Endothelial cell (in vitro differentiated cells): ENCODE results near the gene SMARCA5. TPM values are rescaled to one million over a fixed set of nuclear protein-coding genes. Genes with fewer than 3 reads are reported as not detected.

Experiments used
- DNase-seq: peaks from one replicate; pipeline ENCODE4 v3.0.0; 2021; ENCODE audit warnings: low spot score
- H3K27ac Mint-ChIP-seq: one replicate; pipeline ENCODE4 v1.8.0; 2021; ENCODE audit warnings: mixed read lengths, inconsistent platforms; ENCODE audit not compliant: unreplicated experiment
- H3K27me3 Mint-ChIP-seq: one replicate; pipeline ENCODE4 v1.8.0; 2021; ENCODE audit warnings: mild to moderate bottlenecking, moderate library complexity, mixed read lengths, inconsistent platforms; ENCODE audit not compliant: unreplicated experiment
- H3K36me3 Mint-ChIP-seq: one replicate; pipeline ENCODE4 v1.8.0; 2021; ENCODE audit warnings: mild to moderate bottlenecking, low read depth, mixed read lengths, inconsistent platforms; ENCODE audit not compliant: unreplicated experiment
- H3K4me1 Mint-ChIP-seq: one replicate; pipeline ENCODE4 v1.8.0; 2021; ENCODE audit warnings: mild to moderate bottlenecking, mixed read lengths, inconsistent platforms; ENCODE audit not compliant: unreplicated experiment
- H3K4me3 Mint-ChIP-seq: one replicate; pipeline ENCODE4 v1.8.0; 2021; ENCODE audit warnings: mild to moderate bottlenecking, mixed read lengths, inconsistent platforms; ENCODE audit not compliant: unreplicated experiment
- H3K9me3 Mint-ChIP-seq: one replicate; pipeline ENCODE4 v1.8.0; 2021; ENCODE audit warnings: mixed read lengths, inconsistent platforms; ENCODE audit not compliant: unreplicated experiment
- total RNA-seq: library from RNA; stranded (reverse); fragmentation: NEBNext Ultra II Directional; extraction: Animal tissue kit (Norgen Biotek cat#: 25700); gene quantifications from one replicate; pipeline ENCODE4 v1.2.1, GENCODE V29; 2021; ENCODE audit not compliant: unreplicated experiment
- TF ChIP-seq, protein P1 (sequence below): fragments of 200-600 bp; sonication (generic); IDR thresholded peaks from one replicate; pipeline ENCODE4 v1.5.0; 2021; ENCODE audit warnings: antibody characterized with exemption; ENCODE audit not compliant: unreplicated experiment

The SMARCA5 gene
- total RNA-seq, 1 donor from 2014 or later, result 69.8 TPM

DNA sequence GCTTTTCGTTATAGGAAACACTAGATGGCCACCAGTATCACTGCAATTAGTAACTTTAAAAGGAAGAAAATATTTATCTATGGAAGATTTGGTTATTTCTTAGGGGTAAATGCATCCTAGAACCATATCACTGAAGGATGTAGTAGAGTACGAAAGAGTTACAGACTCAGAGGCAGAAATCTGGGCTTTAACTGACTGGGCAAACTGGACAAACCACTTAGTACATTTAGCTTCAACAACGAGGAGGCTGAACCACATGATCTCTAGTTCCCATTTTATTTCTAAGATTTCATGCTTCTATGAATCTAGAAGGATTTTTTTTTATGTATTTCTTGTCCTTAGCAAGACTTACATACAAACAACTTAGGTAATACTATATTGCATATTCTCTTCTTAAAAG lies 93.0 kb downstream of the SMARCA5 start:
- Mint-ChIP-seq H3K4me1 (no peaks in the 10 kb centered on the region), H3K4me3 (no peak overlapping the region), H3K9me3 (no peaks in the 10 kb centered on the region), H3K27ac (no peak overlapping the region), H3K27me3 (no peaks in the 10 kb centered on the region), H3K36me3 (no peaks in the 10 kb centered on the region)
- DNase-seq, result no peak
- TF ChIP-seq, protein P1, sequence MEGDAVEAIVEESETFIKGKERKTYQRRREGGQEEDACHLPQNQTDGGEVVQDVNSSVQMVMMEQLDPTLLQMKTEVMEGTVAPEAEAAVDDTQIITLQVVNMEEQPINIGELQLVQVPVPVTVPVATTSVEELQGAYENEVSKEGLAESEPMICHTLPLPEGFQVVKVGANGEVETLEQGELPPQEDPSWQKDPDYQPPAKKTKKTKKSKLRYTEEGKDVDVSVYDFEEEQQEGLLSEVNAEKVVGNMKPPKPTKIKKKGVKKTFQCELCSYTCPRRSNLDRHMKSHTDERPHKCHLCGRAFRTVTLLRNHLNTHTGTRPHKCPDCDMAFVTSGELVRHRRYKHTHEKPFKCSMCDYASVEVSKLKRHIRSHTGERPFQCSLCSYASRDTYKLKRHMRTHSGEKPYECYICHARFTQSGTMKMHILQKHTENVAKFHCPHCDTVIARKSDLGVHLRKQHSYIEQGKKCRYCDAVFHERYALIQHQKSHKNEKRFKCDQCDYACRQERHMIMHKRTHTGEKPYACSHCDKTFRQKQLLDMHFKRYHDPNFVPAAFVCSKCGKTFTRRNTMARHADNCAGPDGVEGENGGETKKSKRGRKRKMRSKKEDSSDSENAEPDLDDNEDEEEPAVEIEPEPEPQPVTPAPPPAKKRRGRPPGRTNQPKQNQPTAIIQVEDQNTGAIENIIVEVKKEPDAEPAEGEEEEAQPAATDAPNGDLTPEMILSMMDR, result no peak

Other genes starting within 250 kb of the SMARCA5 start
- gene GAB1, start 176.8 kb upstream of the SMARCA5 start, total RNA-seq, result 51.8 TPM
- 0.56 TPM for gene FREM3, start 187.0 kb downstream of the SMARCA5 start, total RNA-seq